GM18951 (cell line): ENCODE measurements around the gene PRKG2.

Experiments used
- POLR2A ChIP-seq: IDR thresholded peaks from 4 replicates; pipeline ENCODE4 v1.6.1; 2011; ENCODE audit warnings: mild to moderate bottlenecking; ENCODE audit not compliant: insufficient read length, insufficient read depth; ENCODE audit errors: extremely low read depth
- in situ Hi-C: fragments of 300-500 bp; cut with MboI; formaldehyde crosslinking; loops from one replicate; pipeline ENCODE4 v1.12.0; 2022; ENCODE audit warnings: low sequenced_read_pairs, mixed read lengths, inconsistent platforms; ENCODE audit not compliant: unreplicated experiment

Gene PRKG2

DNA sequence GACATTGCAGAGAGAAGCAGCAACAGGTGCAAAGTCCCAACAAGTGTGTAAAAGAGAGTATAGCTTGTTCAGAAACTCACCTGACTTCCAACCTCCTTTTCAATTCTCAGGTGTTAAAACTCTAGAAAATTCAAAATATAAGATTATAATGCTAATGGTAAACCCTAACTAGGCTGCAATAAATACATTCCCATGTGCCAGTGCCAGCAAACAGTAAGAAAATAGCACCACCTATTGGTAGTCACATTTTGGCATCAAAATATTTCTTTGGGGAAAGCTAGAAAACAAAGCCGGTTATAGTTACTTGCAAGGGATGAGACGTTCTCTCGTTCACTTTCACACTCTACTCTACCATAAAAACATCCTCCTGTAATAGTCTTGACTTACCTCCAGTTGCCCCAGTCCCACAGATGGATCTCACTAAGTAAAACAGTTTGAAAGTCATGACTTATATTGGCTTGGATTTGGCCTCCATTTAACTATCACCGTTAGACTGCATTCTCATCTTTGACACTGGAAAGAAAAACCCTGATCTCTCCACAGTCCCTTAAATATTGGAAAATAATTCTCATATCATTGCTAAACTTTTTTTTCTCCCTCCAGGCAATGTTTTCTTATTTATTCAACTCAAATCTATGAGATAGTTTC is 174.9 kb downstream of the PRKG2 start:
- no peak for TF ChIP-seq POLR2A
- in situ Hi-C loops, result loop anchor here (10.0 kb wide), 1 partner anchor 665 kb away; no protein-coding TSS in a partner anchor

DNA sequence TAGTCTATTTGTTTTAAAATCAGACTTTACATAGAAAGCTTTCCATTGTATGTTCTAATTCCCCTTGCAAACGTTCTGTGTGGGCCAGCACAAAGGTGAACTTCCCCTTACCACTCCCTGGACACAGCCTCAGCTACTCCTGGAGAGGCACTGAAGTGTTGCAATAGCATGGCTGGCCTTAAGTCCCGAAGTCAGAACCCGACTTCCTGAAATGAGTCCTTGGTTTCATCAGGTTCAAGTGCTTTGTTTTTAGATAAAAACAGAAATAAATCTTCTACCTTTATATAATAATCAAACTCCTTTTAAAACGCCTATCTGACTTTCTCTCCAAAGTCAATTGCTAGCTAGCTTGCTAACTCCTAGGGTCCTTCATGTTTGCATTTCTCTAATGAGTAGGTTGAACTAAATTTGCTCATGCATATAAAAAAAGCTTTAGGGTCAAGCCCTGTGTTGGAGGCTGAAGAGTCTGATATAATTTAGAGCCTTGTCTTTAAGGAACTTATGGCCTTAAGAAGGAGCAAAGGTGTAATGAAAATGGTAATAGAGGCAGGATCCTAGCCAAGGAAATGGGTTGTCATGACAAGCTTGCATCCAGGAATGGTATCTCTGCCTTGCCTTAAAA is 175.6 kb downstream of the PRKG2 start:
- in situ Hi-C loops, result no loop called here
- no peak for TF ChIP-seq POLR2A

DNA sequence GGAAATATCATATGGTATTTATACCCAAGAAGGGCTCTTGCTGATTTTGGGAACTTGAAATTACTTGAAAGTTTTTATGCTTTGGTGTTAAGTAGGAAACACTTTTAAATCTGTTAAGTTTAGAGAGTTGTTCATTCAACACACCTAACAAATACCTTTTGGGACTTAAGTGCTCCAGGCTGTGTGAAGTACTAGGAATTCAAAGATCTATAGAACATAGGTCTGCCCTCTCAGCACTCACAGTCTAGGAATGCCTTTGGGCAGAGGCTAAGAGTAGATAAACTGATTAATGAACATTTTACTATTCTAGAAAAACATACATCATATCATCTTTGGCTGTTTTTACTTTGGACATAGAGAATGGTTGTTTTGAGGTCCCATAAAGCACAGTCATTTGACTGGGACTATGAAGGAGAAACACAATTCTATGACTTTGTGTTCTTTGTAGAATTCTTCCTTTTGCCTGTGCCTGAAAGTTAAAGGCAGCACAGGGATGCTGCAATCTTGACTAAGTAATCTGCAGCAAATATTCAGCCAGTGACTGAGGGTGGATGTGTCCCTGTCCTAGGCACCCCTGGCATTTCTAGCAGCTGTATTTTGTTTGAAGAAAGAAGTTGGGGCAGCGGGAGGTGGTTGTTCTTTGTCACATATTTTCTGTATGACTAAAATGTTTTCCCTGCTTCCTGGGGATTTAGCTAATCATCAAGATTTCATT is 176.2 kb downstream of the PRKG2 start:
- TF ChIP-seq POLR2A, result no peak
- in situ Hi-C loops, result no loop called here
